ENCODE results near the gene EWSR1. TPM values are rescaled to one million over a fixed set of nuclear protein-coding genes. Genes with fewer than 3 reads are reported as not detected.

Gene EWSR1
- total and polyA plus RNA-seq, 2 of the 4 experiments (the other 2 are of a cell fraction): 243 to 518 TPM

DNA sequence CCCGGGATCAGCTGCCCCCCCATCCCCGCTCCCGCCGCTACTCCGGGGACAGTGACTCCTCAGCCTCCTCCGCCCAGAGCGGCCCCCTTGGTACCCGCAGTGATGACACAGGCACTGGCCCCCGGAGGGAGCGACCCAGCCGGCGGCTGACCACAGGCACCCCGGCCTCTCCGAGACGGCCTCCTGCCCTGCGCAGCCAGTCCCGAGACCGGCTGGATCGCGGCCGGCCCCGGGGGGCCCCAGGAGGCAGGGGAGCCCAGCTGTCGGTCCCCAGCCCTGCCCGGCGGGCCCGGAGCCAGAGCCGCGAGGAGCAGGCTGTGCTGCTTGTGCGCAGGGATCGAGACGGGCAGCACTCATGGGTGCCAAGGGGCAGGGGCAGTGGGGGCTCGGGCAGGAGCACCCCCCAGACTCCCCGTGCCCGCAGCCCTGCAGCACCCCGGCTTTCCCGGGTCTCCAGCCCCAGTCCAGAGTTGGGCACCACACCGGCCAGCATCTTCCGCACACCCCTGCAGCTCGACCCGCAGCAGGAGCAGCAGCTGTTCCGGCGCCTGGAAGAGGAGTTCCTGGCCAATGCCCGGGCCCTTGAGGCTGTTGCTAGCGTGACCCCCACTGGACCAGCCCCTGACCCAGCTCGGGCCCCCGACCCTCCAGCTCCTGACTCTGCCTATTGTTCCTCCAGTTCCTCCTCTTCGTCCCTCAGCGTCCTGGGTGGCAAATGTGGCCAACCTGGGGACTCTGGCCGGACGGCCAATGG lies 43.6 kb downstream of the EWSR1 start (continued):
- TF ChIP-seq, protein P1, sequence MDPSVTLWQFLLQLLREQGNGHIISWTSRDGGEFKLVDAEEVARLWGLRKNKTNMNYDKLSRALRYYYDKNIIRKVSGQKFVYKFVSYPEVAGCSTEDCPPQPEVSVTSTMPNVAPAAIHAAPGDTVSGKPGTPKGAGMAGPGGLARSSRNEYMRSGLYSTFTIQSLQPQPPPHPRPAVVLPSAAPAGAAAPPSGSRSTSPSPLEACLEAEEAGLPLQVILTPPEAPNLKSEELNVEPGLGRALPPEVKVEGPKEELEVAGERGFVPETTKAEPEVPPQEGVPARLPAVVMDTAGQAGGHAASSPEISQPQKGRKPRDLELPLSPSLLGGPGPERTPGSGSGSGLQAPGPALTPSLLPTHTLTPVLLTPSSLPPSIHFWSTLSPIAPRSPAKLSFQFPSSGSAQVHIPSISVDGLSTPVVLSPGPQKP (IDR thresholded peaks at IDR 0.05; ENCODE audit: borderline replicate concordance, low read depth, low read length): no peak
- TF ChIP-seq RCOR1 (IDR thresholded peaks at IDR 0.05; ENCODE audit: insufficient replicate concordance, low read length): no peak

Measured in IMR-90 (cell line).